ENCODE data around the gene MAPKAP1. TPM values are rescaled to one million over a fixed set of nuclear protein-coding genes. Genes with fewer than 3 reads are reported as not detected.

Gene MAPKAP1
- total and polyA plus RNA-seq, 9 of the 15 experiments (the other 6 are each of a cell fraction or from before 2014, with no cell fraction given) = 2.6 to 82.1 (median 61.1) TPM

GRCh38 chr9:125699870-125700269 is 7.1 kb downstream of the MAPKAP1 start:
- TF ChIP-seq ZNF239 (CRISPR knock-in tag; IDR thresholded peaks at IDR 0.05) = no peak
- TF ChIP-seq CHD4 (IDR thresholded peaks at IDR 0.05; ENCODE audit: insufficient read depth, insufficient replicate concordance, low read depth, low read length, poor library complexity, severe bottlenecking) = no peak
- TF ChIP-seq TEAD2 (tag; IDR thresholded peaks at IDR 0.05) = no peak
- TF ChIP-seq RBBP5 (IDR thresholded peaks at IDR 0.05; ENCODE audit: borderline replicate concordance, insufficient read depth, low read length, poor library complexity, severe bottlenecking) = no peak
- no TSS peak for BruUV-seq (replicated peaks)
- Histone ChIP-seq H3K79me2 (ENCODE audit: control insufficient read depth, insufficient read depth, low read length) (peaks cover 57% of the 10 kb centered on the region), H3K9me1 (ENCODE audit: control insufficient read depth, insufficient read depth, low read length) (no peaks in the 10 kb centered on the region), H3K9me3 (replicated peaks; ENCODE audit: control insufficient read depth, insufficient read depth, low read depth, low read length) (no peaks in the 10 kb centered on the region), H3K4me1 (replicated peaks in 1 of 2; ENCODE audit: control insufficient read depth in 2 of 2, insufficient read depth in 2 of 2, low read length in 2 of 2) (no peaks in the 10 kb centered on the region), H3K9ac (ENCODE audit: insufficient read depth in 1 of 2, low read depth in 2 of 2, low read length in 2 of 2) (no peak overlapping the region), H3K27me3 (ENCODE audit: control insufficient read depth in 2 of 2, insufficient read depth in 2 of 2, low read length in 2 of 2) (no peaks in the 10 kb centered on the region), H3K36me3 (ENCODE audit: control insufficient read depth, insufficient read depth, low read length) (0 out of 3 replicates have a peak, but pooled peaks cover 3% of the 10 kb centered on the region), H3K4me2 (ENCODE audit: insufficient read depth, low read length) (no peak overlapping the region), H2AFZ (ENCODE audit: low read depth, low read length) (no peak overlapping the region), H3K27ac (ENCODE audit: extremely low read depth, low read depth, low read length) (no peak overlapping the region), H4K20me1 (replicated peaks; ENCODE audit: control insufficient read depth, insufficient read depth, low read length) (no peaks in the 10 kb centered on the region), H3K4me3 (no peak overlapping the region)
- in situ Hi-C loops (cut with MboI) = no loop called here
- no peak for FAIRE-seq
- no peak for DNase-seq (ENCODE audit: extremely low read depth in 1 of 4, low spot score in 3 of 4)
- ChIA-PET CTCF (ENCODE audit: low intra/inter-chr PET ratio) (no interaction called here), POLR2A (no interaction called here)
- intact Hi-C loops (cut with micrococcal nuclease) = no loop called here
- WGBS (ENCODE audit: insufficient coverage, low coverage, missing lambda C conversion rate) = 92% methylated on average over 3 of the region's 3 CpGs
- ATAC-seq = no peak

GRCh38 chr9:125696106-125696647 is 10.8 kb downstream of the MAPKAP1 start:
- ChIA-PET CTCF (ENCODE audit: low intra/inter-chr PET ratio) (no interaction called here), POLR2A (no interaction called here)
- Histone ChIP-seq H3K36me3 (ENCODE audit: control insufficient read depth, insufficient read depth, low read length) (no peaks in the 10 kb centered on the region), H3K27ac (ENCODE audit: extremely low read depth, low read depth, low read length) (no peak overlapping the region), H3K4me3 (no peak overlapping the region), H3K4me2 (ENCODE audit: insufficient read depth, low read length) (no peak overlapping the region), H3K27me3 (ENCODE audit: control insufficient read depth in 2 of 2, insufficient read depth in 2 of 2, low read length in 2 of 2) (no peaks in the 10 kb centered on the region), H3K9me3 (replicated peaks; ENCODE audit: control insufficient read depth, insufficient read depth, low read depth, low read length) (no peaks in the 10 kb centered on the region), H2AFZ (ENCODE audit: low read depth, low read length) (no peak overlapping the region), H3K79me2 (ENCODE audit: control insufficient read depth, insufficient read depth, low read length) (peaks cover 41% of the 10 kb centered on the region), H3K9ac (ENCODE audit: insufficient read depth in 1 of 2, low read depth in 2 of 2, low read length in 2 of 2) (no peak overlapping the region), H3K4me1 (replicated peaks in 1 of 2; ENCODE audit: control insufficient read depth in 2 of 2, insufficient read depth in 2 of 2, low read length in 2 of 2) (no peaks in the 10 kb centered on the region), H3K9me1 (ENCODE audit: control insufficient read depth, insufficient read depth, low read length) (no peaks in the 10 kb centered on the region), H4K20me1 (replicated peaks; ENCODE audit: control insufficient read depth, insufficient read depth, low read length) (no peaks in the 10 kb centered on the region)
- intact Hi-C loops (cut with micrococcal nuclease) (no loop called here), in situ Hi-C loops (cut with MboI) (no loop called here)
- ATAC-seq (no peak), DNase-seq (ENCODE audit: extremely low read depth in 1 of 4, low spot score in 3 of 4) (no peak), FAIRE-seq (no peak)
- BruUV-seq (replicated peaks) = no TSS peak
- 66% methylated on average over 6 of the region's 6 CpGs for whole genome bisulfite sequencing (ENCODE audit: insufficient coverage, low coverage, missing lambda C conversion rate)
- TF ChIP-seq GATA2 (CRISPR knock-in tag; IDR thresholded peaks at IDR 0.05) = no peak
- no peak for TF ChIP-seq ZNF639 (CRISPR knock-in tag; conservative IDR thresholded peaks at IDR 0.05 in 1 of 2, IDR thresholded peaks at IDR 0.05 in 1 of 2)
- TF ChIP-seq BRCA1 (IDR thresholded peaks at IDR 0.05) = no peak
- TF ChIP-seq BRCA1 (CRISPR knock-in tag; IDR thresholded peaks at IDR 0.05) = no peak
- TF ChIP-seq PPARD (CRISPR knock-in tag; IDR thresholded peaks at IDR 0.05) = no peak
- TF ChIP-seq GABPB2 (CRISPR knock-in tag; conservative IDR thresholded peaks at IDR 0.05) = no peak
- peak; percentile 29; the same call in 1 of the 2 replicates for TF ChIP-seq NBN (IDR thresholded peaks at IDR 0.05; ENCODE audit: low read depth)
- TF ChIP-seq ETS1 (conservative IDR thresholded peaks at IDR 0.05; ENCODE audit: control insufficient read depth, low read depth, low read length) = no peak
- no peak for TF ChIP-seq ZNF184 (CRISPR knock-in tag; IDR thresholded peaks at IDR 0.05)
- TF ChIP-seq E2F3 (CRISPR knock-in tag; IDR thresholded peaks at IDR 0.05) = no peak
- peak; percentile 17; the same call in 1 of the 2 replicates for TF ChIP-seq PHB2 (IDR thresholded peaks at IDR 0.05; ENCODE audit: low read depth)

Measured in K562 (cell line).